Measurements from ENCODE around the gene MRPL24.
"Not testable (repeated sequence)": the region's sequence is repeated elsewhere in the genome, so short reads cannot be mapped to it uniquely, and the experiment has no call there.

The MRPL24 gene

GRCh38 chr1:156740741-156741480, at the start of gene MRPL24:
Gene MRPL24 (minus strand): TSS chr1:156741088. CDS start chr1:156738704, 2,384 bp downstream.
- DNase-seq (peak; percentile 95), ATAC-seq (peak; percentile 90)

- DNase-seq = no peak
- ATAC-seq = no peak
Observed at GRCh38 chr1:156789621-156790318, 48.9 kb upstream of the MRPL24 start.

GRCh38 chr1:156788136-156788535, 47.2 kb upstream of the MRPL24 start:
- DNase-seq = no peak
- no peak for ATAC-seq

GRCh38 chr1:156786640-156787039, 45.8 kb upstream of the MRPL24 start:
- DNase-seq (no peak), ATAC-seq (no peak)

- DNase-seq (no peak), ATAC-seq (no peak)
Observed at GRCh38 chr1:156785458-156785857, 44.6 kb upstream of the MRPL24 start.

GRCh38 chr1:156781585-156782186, 40.8 kb upstream of the MRPL24 start:
- ATAC-seq (no peak), DNase-seq (no peak)

- ATAC-seq (no peak), DNase-seq (no peak)
Observed at GRCh38 chr1:156777573-156777972, 36.7 kb upstream of the MRPL24 start.

- ATAC-seq = no peak
Observed at GRCh38 chr1:156776942-156777341, 36.1 kb upstream of the MRPL24 start.

GRCh38 chr1:156775799-156776198, 34.9 kb upstream of the MRPL24 start:
- ATAC-seq = no peak

More at GRCh38 chr1:156776942-156777341, 36.1 kb upstream of the MRPL24 start:
- DNase-seq = no peak

GRCh38 chr1:156773607-156774006, 32.7 kb upstream of the MRPL24 start:
- DNase-seq (no peak), ATAC-seq (peak; percentile 36)

More at GRCh38 chr1:156775799-156776198, 34.9 kb upstream of the MRPL24 start:
- no peak for DNase-seq

GRCh38 chr1:156772728-156773497, 32.0 kb upstream of the MRPL24 start:
- DNase-seq (no peak), ATAC-seq (no peak)

- ATAC-seq (no peak), DNase-seq (no peak)
Observed at GRCh38 chr1:156772222-156772621, 31.3 kb upstream of the MRPL24 start.

- DNase-seq = no peak
- no peak for ATAC-seq
Observed at GRCh38 chr1:156768610-156769295, 27.9 kb upstream of the MRPL24 start.

GRCh38 chr1:156767879-156768604, 27.2 kb upstream of the MRPL24 start:
- peak; percentile 61 for DNase-seq
- ATAC-seq = no peak

- DNase-seq (peak; percentile 94), ATAC-seq (peak; percentile 98)
Observed at GRCh38 chr1:156767101-156767878, 26.4 kb upstream of the MRPL24 start, which contains the start of gene PRCC. Gene PRCC (plus strand): TSS chr1:156767535. CDS start chr1:156767772, 237 bp downstream.

GRCh38 chr1:156766298-156767100, 25.6 kb upstream of the MRPL24 start:
- peak; percentile 34 for DNase-seq
- ATAC-seq = no peak

GRCh38 chr1:156765666-156766065, 24.8 kb upstream of the MRPL24 start:
- ATAC-seq = no peak
- no peak for DNase-seq

GRCh38 chr1:156765136-156765535, 24.2 kb upstream of the MRPL24 start:
- not testable (repeated sequence) for ATAC-seq

GRCh38 chr1:156760796-156761104, 19.9 kb upstream of the MRPL24 start:
- ATAC-seq = no peak

More at GRCh38 chr1:156765136-156765535, 24.2 kb upstream of the MRPL24 start:
- DNase-seq = not testable (repeated sequence)

More at GRCh38 chr1:156760796-156761104, 19.9 kb upstream of the MRPL24 start:
- DNase-seq = no peak

All from stimulated activated naive CD8-positive, alpha-beta T cell treated with anti-CD3 and anti-CD28 coated beads, Interleukin-15, Interleukin-2, amounts not matched to agents 100 U/mL and 50 U/mL, for 24 hours (primary cell).